Tongue (tissue), 2 donors: ENCODE results near the gene MTHFD2. TPM values are rescaled to one million over a fixed set of nuclear protein-coding genes. Genes with fewer than 3 reads are reported as not detected.
"Not testable (repeated sequence)": the region's sequence is repeated elsewhere in the genome, so short reads cannot be mapped to it uniquely, and the experiment has no call there.

Experiments used
- DNase-seq: peaks from one replicate; pipeline ENCODE4 v3.0.0-alpha.2; 2015
- total RNA-seq: library from RNA; depleted of rRNA; stranded (reverse); fragments of >200 nt; gene quantifications from one replicate; pipeline ENCODE4 v1.2.3, GENCODE V29; 2014

Gene MTHFD2
- total RNA-seq, 1 donor from 2014 or later: 43.8 TPM

DNA sequence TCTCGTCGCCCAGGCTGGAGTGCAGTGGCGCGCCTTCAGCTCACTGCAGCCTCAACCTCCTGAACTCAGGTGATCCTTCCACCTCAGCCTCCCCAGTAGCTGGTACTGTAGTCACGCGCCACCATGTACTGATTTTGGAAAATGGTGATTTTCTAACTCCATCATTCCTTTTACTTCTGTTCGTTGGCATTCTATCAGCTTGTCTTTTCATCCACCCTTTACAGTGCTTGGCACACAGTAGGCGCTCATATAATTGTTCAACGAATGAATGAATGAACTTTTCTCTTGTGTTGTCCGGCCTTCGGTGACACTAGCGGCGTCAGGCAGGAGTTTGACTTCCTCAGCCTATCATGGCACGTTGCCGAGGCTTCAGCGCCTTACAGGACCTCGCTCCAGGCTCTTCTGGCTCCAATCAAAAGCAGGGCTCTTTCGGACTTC lies 373 bp upstream of the MTHFD2 start:
- DNase-seq: no peak

- DNase-seq: no peak
These were observed 873 bp downstream of the MTHFD2 start for GRCh38 chr2:74199275-74199701.

- DNase-seq: peak; percentile 22
These were observed 1.5 kb downstream of the MTHFD2 start for GRCh38 chr2:74199871-74200305.

DNA sequence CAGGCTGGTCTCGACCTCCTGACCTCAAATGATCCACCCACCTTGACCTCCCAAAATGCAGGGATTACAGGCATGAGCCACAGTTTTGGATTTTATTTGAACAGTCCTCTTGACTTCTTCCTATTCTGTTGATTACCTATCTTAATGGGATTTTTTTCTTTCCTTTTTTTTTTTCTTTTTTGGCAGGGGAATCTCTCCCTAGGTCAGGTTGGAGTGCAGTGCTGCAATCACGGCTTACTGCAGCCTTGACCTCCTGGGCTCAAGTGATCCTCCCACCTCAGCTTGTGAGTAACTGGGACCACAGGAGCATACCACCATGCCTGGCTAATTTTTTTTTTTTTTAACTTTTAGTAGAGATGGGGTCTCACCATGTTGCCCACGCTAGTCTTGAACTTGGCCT lies 2.8 kb downstream of the MTHFD2 start:
- DNase-seq: no peak

GRCh38 chr2:74201596-74201995 lies 3.2 kb downstream of the MTHFD2 start:
- no peak for DNase-seq

DNA sequence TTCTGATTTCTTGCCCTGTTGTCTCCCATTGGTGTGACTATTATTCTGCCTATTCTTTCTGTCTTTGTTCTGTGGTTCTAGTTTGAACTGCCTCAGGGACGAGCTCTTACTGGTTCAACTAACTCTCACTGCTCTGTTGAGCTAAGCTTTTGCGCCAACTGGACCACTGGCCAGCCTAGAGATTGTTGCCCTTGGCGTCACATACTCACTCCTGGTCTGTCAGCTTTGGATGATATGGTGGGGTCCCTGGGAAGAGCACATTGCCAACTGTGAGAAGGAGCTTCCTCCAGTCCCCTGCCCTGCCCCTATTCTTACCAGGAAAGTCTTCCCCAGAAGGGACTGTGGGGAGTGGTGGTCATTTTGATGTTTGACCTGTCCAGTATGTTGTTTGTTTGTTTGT lies 6.0 kb downstream of the MTHFD2 start:
- no peak for DNase-seq

- DNase-seq: no peak
These were observed 6.7 kb downstream of the MTHFD2 start for GRCh38 chr2:74205113-74205512.

GRCh38 chr2:74205596-74205995 lies 7.2 kb downstream of the MTHFD2 start:
- no peak for DNase-seq

DNA sequence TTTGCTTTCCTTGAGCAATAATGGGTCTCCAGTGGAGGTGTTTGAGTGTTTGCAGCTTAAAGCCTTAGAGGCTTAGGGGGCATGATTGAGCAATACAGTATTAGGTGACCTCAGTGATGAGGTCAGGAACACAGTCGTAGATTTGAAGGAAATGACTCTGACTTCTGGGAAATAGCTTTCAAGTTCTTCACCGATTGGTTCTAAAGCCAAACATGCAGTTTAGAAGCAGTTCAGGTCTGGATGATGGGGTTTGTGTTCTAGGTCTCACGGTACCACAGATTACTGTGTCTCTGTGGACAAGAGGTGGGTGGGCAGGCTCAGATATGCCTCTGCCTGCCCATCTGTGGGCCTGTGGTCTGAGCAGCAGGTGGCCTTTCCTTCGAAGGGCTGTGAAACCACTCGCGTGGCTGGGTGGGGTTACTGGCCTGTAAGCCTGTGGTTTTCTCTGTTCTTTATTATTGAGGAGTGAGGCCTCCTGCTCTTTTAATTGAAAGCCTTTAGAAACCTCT lies 7.8 kb downstream of the MTHFD2 start:
- DNase-seq: no peak

- DNase-seq: no peak
These were observed 14.4 kb downstream of the MTHFD2 start for GRCh38 chr2:74212702-74213410.

DNA sequence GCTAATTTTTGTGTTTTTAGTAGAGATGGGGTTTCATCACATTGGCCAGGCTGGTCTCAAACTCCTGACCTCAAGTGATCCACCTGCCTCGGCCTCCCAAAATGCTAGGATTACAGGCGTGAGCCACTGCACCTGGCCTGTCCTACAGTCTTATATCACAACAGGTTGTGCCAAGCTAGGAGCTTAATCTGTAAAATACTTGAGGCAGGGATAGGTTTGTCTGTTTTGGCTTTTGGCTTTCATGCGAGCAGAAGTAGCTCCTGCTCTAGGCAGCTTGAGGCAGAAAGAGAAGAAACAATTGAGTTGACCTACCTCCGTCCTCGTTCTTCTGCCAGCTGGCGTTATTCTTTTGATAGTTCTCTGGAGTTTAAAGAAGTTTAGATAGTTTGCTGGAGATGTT lies 17.4 kb downstream of the MTHFD2 start:
- not testable (repeated sequence) for DNase-seq

GRCh38 chr2:74216642-74217041 lies 18.2 kb downstream of the MTHFD2 start:
- DNase-seq: no peak

- no peak for DNase-seq
These were observed 21.6 kb downstream of the MTHFD2 start for GRCh38 chr2:74219846-74220486.

DNA sequence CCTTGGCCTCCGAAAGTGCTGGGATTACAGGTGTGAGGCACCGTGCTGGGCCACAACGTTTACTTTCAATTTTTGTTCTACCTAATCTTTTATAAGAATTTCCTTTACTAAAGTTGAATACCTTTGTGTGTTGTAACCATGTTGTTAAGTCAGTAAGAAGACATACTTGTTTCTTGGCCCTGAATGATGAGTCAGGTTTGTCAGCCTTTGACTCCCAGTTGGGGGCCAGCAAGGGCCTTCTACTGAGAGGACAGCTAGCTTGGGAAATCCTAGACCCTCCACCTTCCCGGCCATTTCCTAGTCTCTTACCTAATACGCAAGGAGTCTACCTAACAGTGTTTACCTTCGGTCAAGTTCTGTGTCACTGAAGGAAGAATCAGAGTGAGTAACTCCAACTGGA lies 22.7 kb downstream of the MTHFD2 start:
- no peak for DNase-seq

GRCh38 chr2:74221604-74222299 lies 23.3 kb downstream of the MTHFD2 start:
- DNase-seq: no peak

DNA sequence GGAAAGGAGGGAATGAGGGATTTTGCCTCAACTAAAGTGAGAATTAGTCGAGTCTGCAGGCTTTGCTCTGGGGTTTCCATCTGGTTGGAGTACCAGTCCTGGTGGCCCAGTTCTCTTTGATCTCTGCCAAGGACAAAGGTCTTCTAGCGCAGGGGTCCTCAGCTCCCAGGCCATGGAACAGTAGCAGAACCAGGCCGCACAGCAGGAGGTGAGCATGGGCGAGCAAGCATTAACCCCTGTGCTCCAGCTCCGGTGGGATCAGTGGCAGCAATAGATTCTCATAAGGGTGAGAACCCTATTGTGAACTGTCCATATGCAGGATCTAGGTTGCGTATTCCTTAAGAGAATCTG lies 23.9 kb downstream of the MTHFD2 start:
- no peak for DNase-seq

- no peak for DNase-seq
These were observed 25.7 kb downstream of the MTHFD2 start for GRCh38 chr2:74223941-74224770.

DNA sequence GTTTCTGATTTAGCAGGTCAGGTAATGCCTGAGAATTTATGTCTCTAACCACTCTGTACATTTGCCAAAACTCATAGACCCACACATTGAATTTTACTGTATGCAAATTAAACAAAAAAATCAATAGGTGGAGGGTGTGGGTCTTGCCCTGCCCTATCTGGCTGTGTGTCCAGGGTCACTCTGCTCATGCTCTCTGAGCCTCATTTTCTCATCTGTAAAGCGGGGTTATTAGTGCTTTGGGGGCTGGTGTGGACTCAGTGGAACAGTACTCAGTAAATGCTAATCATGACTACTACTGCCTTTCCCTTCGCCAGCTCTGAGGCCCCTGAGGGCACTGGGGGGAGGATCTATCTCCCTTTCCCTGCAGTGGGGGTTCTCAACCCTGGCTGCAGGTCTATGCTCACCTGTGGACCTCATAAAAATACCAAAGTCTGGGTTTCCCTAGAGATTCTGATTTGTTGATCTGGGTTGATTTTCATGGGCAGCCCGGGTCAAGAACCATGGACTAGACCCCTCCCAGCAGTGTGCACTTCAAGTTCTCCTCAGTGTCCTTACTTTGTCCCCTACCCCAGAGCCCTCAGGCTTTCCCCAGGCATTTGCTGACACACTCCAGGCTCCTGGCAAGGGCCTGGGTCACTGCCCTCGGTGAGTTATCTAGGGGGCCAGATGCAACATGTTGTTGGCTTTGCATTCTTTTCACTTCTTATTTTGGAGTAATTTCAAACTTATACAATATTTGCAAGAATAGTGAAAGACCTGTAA lies 27.5 kb downstream of the MTHFD2 start:
- DNase-seq: no peak

DNA sequence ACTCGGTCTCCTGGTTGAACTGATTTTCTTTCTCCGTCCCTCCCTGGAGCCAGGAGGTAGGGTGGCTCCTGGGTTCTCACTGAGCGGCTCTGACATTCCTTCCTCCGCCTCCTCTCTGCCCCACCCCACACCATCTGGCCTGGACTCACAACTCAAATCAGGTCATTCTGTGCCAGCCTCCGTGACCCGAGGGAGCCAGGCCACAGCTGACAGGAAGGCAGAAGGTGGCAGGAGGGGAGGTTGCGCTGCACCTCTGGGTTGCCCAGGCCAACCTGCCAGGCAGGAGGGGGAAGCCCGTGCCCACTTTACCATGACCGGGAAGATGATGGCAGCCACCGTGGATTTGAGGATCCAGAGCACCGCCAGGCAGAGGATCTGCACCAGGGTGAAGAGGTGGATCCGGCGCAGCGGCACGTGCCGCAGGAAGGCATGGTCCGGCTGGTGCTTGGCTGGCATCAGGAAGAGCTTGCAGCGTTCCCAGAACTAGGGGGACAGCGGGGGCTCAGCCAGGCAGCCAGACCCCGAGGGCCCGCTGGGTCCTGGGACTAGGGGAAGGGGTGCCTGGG lies 28.3 kb downstream of the MTHFD2 start:
- DNase-seq: peak; percentile 27

DNA sequence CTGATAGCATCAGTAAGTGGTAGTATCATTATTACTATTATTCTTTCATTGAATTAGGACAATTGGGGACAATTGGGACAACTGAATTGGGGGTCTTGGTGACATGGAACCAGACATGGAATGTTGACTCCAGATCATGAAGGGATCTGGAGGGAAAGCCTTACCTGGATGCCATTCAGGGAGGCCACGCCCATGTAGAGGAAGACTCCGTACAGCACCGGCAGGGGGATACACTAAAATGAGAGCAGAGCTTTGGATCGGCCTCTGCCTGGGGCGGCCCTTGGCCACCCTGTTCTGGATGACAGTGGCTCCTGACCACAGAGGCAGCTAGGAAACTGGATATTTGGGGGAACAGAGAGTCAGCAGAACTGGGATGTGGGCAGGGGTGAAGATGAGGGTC lies 29.2 kb downstream of the MTHFD2 start:
- DNase-seq: no peak

GRCh38 chr2:74228772-74229171 lies 30.4 kb downstream of the MTHFD2 start:
- no peak for DNase-seq
